Measurements from ENCODE around the gene KIR2DL1. TPM values are rescaled to one million over a fixed set of nuclear protein-coding genes. Genes with fewer than 3 reads are reported as not detected.
"Not testable (repeated sequence)": the region's sequence is repeated elsewhere in the genome, so short reads cannot be mapped to it uniquely, and the experiment has no call there.

KIR2DL1 gene
- total RNA-seq, 1 donor from 2014 or later = not detected

DNA sequence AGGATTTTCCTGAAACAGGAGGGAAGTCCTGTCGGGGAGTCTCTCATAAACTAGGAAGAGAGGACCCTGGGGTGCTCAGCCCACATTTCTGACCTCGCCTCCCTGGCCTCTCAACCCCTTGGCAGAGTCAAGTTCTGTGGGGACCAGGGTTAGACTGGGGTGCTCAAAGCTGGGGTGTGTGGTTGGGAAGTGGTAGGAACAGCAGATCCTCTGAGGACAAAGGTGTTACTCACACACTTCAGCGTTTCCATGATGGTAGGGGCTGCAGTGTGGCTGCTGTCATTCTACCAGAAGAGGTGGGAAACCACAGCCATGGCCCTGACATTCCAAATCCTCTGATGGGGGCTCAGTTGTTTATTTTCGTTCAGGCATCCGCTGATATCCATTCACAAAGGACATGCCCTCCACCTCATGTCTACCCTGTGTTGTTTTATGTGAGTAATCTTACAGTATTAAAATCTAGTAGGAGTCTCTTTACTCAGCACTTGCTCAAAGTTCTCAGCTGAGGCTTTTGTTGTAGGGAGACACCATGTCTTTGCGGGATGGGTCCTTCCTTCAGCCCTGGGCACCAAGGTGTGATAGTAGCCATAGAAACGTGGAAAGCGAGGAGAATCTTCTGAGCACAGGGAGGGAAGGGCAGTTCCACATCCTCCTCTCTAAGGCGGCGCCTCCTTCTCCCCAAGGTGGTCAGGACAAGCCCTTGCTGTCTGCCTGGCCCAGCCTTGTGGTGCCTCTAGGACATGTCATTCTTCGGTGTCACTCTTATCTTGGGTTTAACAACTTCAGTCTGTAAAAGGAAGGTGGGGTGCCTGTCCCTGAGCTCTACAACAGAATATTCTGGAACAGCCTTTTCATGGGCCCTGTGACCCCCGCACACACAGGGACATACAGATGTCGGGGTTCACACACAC lies 29.8 kb upstream of the KIR2DL1 start:
- Mint-ChIP-seq H3K27me3 (ENCODE audit: unreplicated experiment) (no peaks in the 10 kb centered on the region), H3K4me3 (ENCODE audit: unreplicated experiment) (no peak overlapping the region), H3K36me3 (ENCODE audit: unreplicated experiment) (peaks cover 2% of the 10 kb centered on the region), H3K27ac (ENCODE audit: unreplicated experiment) (no peak overlapping the region), H3K4me1 (ENCODE audit: unreplicated experiment) (no peaks in the 10 kb centered on the region), H3K9me3 (ENCODE audit: unreplicated experiment) (peaks cover 37% of the 10 kb centered on the region)
- no peak for TF ChIP-seq CTCF (IDR thresholded peaks at IDR 0.05)
- DNase-seq (ENCODE audit: extremely low spot score, unreplicated experiment) = peak; percentile 64

DNA sequence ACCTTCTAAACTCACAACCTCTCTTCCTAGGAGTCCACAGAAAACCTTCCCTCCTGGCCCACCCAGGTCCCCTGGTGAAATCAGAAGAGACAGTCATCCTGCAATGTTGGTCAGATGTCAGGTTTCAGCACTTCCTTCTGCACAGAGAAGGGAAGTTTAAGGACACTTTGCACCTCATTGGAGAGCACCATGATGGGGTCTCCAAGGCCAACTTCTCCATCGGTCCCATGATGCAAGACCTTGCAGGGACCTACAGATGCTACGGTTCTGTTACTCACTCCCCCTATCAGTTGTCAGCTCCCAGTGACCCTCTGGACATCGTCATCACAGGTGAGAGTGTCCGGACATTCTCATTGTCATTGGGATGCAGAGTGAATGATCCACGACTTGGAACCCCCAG lies 27.6 kb upstream of the KIR2DL1 start:
- DNase-seq (ENCODE audit: extremely low spot score, unreplicated experiment) = peak; percentile 38
- not testable (repeated sequence) for H3K27ac Mint-ChIP-seq (ENCODE audit: unreplicated experiment); H3K27me3 Mint-ChIP-seq (ENCODE audit: unreplicated experiment); H3K4me1 Mint-ChIP-seq (ENCODE audit: unreplicated experiment); H3K4me3 Mint-ChIP-seq (ENCODE audit: unreplicated experiment); H3K36me3 Mint-ChIP-seq (ENCODE audit: unreplicated experiment)
- H3K9me3 Mint-ChIP-seq (ENCODE audit: unreplicated experiment) = peaks cover 28% of the 10 kb centered on the region

DNA sequence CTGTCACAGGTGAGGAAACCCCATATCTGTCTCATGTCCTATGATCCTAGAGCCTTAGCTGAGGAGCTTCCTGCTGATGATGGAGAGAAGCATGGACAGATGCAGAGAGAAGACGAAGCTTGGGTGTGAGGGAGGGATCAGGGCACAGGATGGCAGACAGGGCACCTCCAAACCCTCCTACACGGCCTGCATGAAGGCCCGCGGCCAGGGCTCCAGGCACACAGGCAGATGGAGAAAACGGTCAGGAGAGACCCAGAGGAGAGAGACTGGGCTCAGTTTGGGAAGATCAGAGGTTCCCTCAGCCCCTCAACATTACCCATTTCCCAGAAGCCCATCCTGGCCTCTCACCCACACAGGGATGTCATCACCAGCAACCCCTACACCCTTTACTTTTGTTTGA lies 25.5 kb upstream of the KIR2DL1 start:
- H3K9me3 Mint-ChIP-seq (ENCODE audit: unreplicated experiment) = peaks cover 25% of the 10 kb centered on the region
- DNase-seq (ENCODE audit: extremely low spot score, unreplicated experiment); H3K4me1 Mint-ChIP-seq (ENCODE audit: unreplicated experiment); H3K4me3 Mint-ChIP-seq (ENCODE audit: unreplicated experiment); H3K27ac Mint-ChIP-seq (ENCODE audit: unreplicated experiment); H3K27me3 Mint-ChIP-seq (ENCODE audit: unreplicated experiment); H3K36me3 Mint-ChIP-seq (ENCODE audit: unreplicated experiment): not testable (repeated sequence)

DNA sequence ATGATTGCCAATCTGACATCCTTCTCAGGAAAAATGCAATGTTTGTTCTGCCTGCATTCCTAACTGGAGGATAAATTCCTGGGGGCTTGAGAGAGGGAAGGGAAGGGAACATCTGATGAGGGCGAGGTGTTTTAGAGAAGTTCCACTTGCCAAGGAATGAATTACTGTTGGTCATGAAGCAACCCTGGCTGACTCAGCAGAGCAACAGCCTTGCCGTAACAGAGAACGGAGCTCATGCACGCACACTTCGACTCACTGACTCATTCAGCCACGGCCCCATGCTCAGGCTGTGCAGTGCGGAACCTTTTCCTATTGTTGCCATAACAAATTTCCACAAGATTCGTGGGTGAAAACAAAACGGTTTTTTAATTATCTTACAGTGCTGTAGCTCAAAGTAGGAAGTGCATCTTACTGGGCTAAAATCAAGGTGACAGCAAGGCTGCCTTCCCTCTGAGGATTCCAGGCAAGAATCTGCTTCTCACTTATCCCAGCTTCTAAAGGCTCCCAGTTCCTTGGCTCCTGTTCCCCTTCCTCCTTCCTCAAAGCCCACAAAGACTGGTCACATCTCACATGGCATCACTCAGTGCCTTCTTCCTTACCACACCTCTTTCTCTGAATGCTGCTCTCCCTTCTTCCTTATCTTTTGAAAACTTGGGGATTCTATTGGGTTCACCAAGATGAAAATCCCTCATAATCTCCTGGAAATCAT lies 21.8 kb upstream of the KIR2DL1 start:
- not testable (repeated sequence) for H3K27me3 Mint-ChIP-seq (ENCODE audit: unreplicated experiment); H3K4me1 Mint-ChIP-seq (ENCODE audit: unreplicated experiment); DNase-seq (ENCODE audit: extremely low spot score, unreplicated experiment); H3K36me3 Mint-ChIP-seq (ENCODE audit: unreplicated experiment); H3K27ac Mint-ChIP-seq (ENCODE audit: unreplicated experiment); H3K4me3 Mint-ChIP-seq (ENCODE audit: unreplicated experiment)
- peaks cover 28% of the 10 kb centered on the region for H3K9me3 Mint-ChIP-seq (ENCODE audit: unreplicated experiment)

- H3K4me1 Mint-ChIP-seq (ENCODE audit: unreplicated experiment); DNase-seq (ENCODE audit: extremely low spot score, unreplicated experiment); H3K27me3 Mint-ChIP-seq (ENCODE audit: unreplicated experiment); H3K36me3 Mint-ChIP-seq (ENCODE audit: unreplicated experiment); H3K27ac Mint-ChIP-seq (ENCODE audit: unreplicated experiment); H3K4me3 Mint-ChIP-seq (ENCODE audit: unreplicated experiment): not testable (repeated sequence)
- H3K9me3 Mint-ChIP-seq (ENCODE audit: unreplicated experiment) = peaks cover 34% of the 10 kb centered on the region
These were observed 19.3 kb upstream of the KIR2DL1 start for GRCh38 chr19:54750276-54750675.

DNA sequence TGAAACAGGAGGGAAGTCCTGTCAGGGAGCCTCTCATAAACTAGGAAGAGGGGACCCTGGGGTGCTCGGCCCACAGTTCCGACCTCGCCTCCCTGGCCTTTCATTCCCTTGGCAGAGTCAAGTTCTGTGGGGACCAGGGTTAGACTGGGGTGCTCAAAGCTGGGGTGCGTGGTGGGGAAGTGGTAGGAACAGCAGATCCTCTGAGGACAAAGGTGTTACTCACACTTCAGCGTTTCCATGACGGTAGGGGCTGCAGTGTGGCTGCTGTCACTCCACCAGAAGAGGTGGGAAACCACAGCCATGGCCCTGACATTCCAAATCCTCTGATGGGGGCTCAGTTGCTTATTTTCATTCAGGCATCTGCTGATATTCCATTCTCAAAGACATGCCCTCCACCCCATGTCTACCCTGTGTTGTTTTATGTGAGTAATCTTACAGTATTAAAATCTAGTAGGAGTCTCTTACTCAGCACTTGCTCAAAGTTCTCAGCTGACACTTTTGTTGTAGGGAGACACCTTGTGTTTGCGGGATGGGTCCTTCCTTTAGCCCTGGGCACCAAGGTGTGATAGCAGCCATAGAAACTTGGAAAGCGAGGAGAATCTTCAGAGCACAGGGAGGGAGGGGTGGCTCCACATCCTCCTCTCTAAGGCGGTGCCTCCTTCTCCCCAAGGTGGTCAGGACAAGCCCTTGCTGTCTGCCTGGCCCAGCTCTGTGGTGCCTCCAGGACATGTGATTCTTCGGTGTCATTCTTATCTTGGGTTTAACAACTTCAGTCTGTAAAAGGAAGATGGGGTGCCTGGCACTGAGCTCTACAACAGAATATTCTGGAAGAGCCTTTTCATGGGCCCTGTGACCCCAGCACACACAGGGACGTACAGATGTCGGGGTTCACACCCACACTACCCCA lies 13.1 kb upstream of the KIR2DL1 start:
- DNase-seq (ENCODE audit: extremely low spot score, unreplicated experiment); H3K4me1 Mint-ChIP-seq (ENCODE audit: unreplicated experiment); H3K4me3 Mint-ChIP-seq (ENCODE audit: unreplicated experiment); H3K36me3 Mint-ChIP-seq (ENCODE audit: unreplicated experiment); H3K27ac Mint-ChIP-seq (ENCODE audit: unreplicated experiment); H3K27me3 Mint-ChIP-seq (ENCODE audit: unreplicated experiment): not testable (repeated sequence)
- H3K9me3 Mint-ChIP-seq (ENCODE audit: unreplicated experiment) = peaks cover 61% of the 10 kb centered on the region

DNA sequence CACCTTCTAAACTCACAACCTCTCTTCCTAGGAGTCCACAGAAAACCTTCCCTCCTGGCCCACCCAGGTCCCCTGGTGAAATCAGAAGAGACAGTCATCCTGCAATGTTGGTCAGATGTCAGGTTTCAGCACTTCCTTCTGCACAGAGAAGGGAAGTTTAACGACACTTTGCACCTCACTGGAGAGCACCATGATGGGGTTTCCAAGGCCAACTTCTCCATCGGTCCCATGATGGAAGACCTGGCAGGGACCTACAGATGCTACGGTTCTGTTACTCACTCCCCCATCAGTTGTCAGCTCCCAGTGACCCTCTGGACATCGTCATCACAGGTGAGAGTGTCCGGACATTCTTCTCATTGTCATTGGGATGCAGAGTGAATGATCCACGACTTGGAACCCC lies 11.0 kb upstream of the KIR2DL1 start:
- H3K4me3 Mint-ChIP-seq (ENCODE audit: unreplicated experiment); H3K36me3 Mint-ChIP-seq (ENCODE audit: unreplicated experiment); DNase-seq (ENCODE audit: extremely low spot score, unreplicated experiment); H3K27me3 Mint-ChIP-seq (ENCODE audit: unreplicated experiment); H3K4me1 Mint-ChIP-seq (ENCODE audit: unreplicated experiment); H3K27ac Mint-ChIP-seq (ENCODE audit: unreplicated experiment): not testable (repeated sequence)
- peaks cover 54% of the 10 kb centered on the region for H3K9me3 Mint-ChIP-seq (ENCODE audit: unreplicated experiment)

DNA sequence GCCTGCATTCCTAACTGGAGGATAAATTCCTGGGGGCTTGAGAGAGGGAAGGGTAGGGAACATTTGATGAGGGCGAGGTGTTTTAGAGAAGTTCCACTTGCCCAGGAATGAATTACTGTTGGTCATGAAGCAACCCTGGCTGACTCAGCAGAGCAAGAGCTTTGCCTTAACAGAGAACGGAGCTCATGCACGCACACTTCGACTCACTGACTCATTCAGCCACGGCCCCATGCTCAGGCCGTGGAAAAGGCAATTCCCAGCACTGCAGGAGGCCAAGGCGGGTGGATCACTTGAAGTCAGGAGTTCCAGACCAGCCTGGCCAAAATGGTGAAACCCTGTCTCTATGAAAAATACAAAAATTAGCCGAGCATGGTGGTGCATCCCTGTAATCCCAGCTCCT lies 5.4 kb upstream of the KIR2DL1 start:
- H3K9me3 Mint-ChIP-seq (ENCODE audit: unreplicated experiment) = peaks cover 49% of the 10 kb centered on the region
- not testable (repeated sequence) for H3K27ac Mint-ChIP-seq (ENCODE audit: unreplicated experiment); H3K4me3 Mint-ChIP-seq (ENCODE audit: unreplicated experiment); H3K4me1 Mint-ChIP-seq (ENCODE audit: unreplicated experiment); DNase-seq (ENCODE audit: extremely low spot score, unreplicated experiment); H3K27me3 Mint-ChIP-seq (ENCODE audit: unreplicated experiment); H3K36me3 Mint-ChIP-seq (ENCODE audit: unreplicated experiment)

DNA sequence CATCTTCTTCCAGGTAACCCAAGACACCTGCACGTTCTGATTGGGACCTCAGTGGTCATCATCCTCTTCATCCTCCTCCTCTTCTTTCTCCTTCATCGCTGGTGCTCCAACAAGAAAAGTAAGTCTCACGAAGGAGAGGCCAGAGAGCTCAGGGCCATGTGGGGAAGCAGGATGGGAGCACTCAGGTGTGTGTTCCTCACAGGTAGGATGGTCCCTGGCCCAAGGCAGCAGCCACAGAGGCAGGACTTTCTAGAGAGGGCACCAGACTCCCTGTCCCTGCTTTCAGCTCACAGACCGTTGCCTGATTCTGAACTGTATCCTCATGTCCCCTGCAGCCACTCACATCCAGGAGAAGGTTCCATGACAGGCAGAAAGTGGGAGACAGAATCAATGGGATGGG lies 3.1 kb upstream of the KIR2DL1 start:
- H3K27me3 Mint-ChIP-seq (ENCODE audit: unreplicated experiment); H3K4me3 Mint-ChIP-seq (ENCODE audit: unreplicated experiment); H3K27ac Mint-ChIP-seq (ENCODE audit: unreplicated experiment); H3K4me1 Mint-ChIP-seq (ENCODE audit: unreplicated experiment); H3K36me3 Mint-ChIP-seq (ENCODE audit: unreplicated experiment); DNase-seq (ENCODE audit: extremely low spot score, unreplicated experiment): not testable (repeated sequence)
- H3K9me3 Mint-ChIP-seq (ENCODE audit: unreplicated experiment) = peaks cover 51% of the 10 kb centered on the region

DNA sequence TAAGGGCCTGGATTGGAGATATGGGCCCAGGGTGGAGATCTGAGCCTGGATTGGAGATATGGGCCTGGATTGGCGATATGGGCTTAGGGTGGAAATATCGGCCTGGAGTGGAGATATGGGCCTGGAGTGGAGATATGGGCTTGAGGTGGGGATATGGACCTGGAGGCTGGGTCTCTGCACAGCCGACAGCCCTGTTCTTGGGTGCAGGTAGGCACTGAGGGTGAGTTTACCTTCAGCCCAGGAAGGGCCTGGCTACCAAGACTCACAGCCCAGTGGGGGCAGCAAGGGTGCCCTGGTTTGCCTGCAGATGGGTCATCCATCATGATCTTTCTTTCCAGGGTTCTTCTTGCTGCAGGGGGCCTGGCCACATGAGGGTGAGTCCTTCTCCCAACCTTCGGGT lies 918 bp downstream of the KIR2DL1 start:
- H3K36me3 Mint-ChIP-seq (ENCODE audit: unreplicated experiment) = not testable (repeated sequence)
- peaks cover 63% of the 10 kb centered on the region for H3K9me3 Mint-ChIP-seq (ENCODE audit: unreplicated experiment)

More for the DNA sequence above, 918 bp downstream of the KIR2DL1 start:
- H3K4me3 Mint-ChIP-seq (ENCODE audit: unreplicated experiment); H3K27ac Mint-ChIP-seq (ENCODE audit: unreplicated experiment); DNase-seq (ENCODE audit: extremely low spot score, unreplicated experiment); H3K4me1 Mint-ChIP-seq (ENCODE audit: unreplicated experiment); H3K27me3 Mint-ChIP-seq (ENCODE audit: unreplicated experiment): not testable (repeated sequence)
